Breast epithelium (tissue), 4 donors: ENCODE data around the gene DNAI2. TPM values are rescaled to one million over a fixed set of nuclear protein-coding genes. Genes with fewer than 3 reads are reported as not detected.

Source experiments
- DNase-seq, 2 donors: peaks; one replicate each; pipeline ENCODE4 v3.0.0-alpha.2; 2019; ENCODE audit warnings: low spot score in 2 of 2
- H3K27ac ChIP-seq, 2 donors: fragments of 200-600 bp; sonication (generic) in 1 of 2; one replicate each; pipeline ENCODE4 v1.5.1; 2016 to 2019; ENCODE audit warnings: mild to moderate bottlenecking in 1 of 2
- H3K27me3 ChIP-seq, 2 donors: fragments of 200-600 bp; sonication (generic) in 1 of 2; one replicate each; pipeline versions ENCODE4 v1.5.1 to v1.6.0; 2017 to 2019; ENCODE audit warnings: control low read depth in 1 of 2, mild to moderate bottlenecking in 1 of 2
- H3K36me3 ChIP-seq: fragments of 200-600 bp; one replicate; pipeline ENCODE4 v1.5.1; 2019
- H3K4me1 ChIP-seq, 2 donors: fragments of 200-600 bp; sonication (generic); one replicate each; pipeline ENCODE4 v1.5.1; 2016 to 2019; ENCODE audit warnings: control low read depth in 1 of 2
- H3K4me3 ChIP-seq, 3 donors: fragments of 200-600 bp; sonication (generic); 1 replicate in 2 of 3; 2 replicates in 1 of 3; pipeline ENCODE4 v1.5.1; 2016 to 2019; ENCODE audit warnings: mild to moderate bottlenecking in 3 of 3, moderate library complexity in 2 of 3
- H3K9me3 ChIP-seq, 2 donors: fragments of 200-600 bp; sonication (generic) in 1 of 2; one replicate each; pipeline ENCODE4 v1.5.1; 2016 to 2019; ENCODE audit warnings: control low read depth in 1 of 2
- POLR2A ChIP-seq: fragments of 450-650 bp; IDR thresholded peaks from one replicate; pipeline ENCODE4 v1.6.1; 2016; ENCODE audit warnings: antibody characterized with exemption, mild to moderate bottlenecking, moderate library complexity
- POLR2AphosphoS5 ChIP-seq, 3 donors: sonication (generic); formaldehyde crosslinking; IDR thresholded peaks; one replicate each; pipeline ENCODE4 v1.6.1; 2017; ENCODE audit warnings: antibody characterized with exemption in 3 of 3
- intact Hi-C: fragments of 100-400 bp; cut with DNase I; formaldehyde crosslinking; loops from one replicate; pipeline ENCODE4 v1.15.1; 2023; ENCODE audit warnings: low total_unique reads
- total RNA-seq, 3 donors: library from RNA; depleted of rRNA; stranded (reverse); fragments of >200 nt; gene quantifications; one replicate each; pipeline ENCODE4 v1.1.0, GENCODE V29; 2016
- TF ChIP-seq, protein P1 (sequence below), 3 donors: fragments of 450-650 bp; IDR thresholded peaks; one replicate each; pipeline ENCODE4 v1.5.1; 2016 to 2017; ENCODE audit warnings: antibody characterized with exemption in 3 of 3, mild to moderate bottlenecking in 3 of 3, moderate library complexity in 3 of 3

Gene DNAI2
- total RNA-seq, 3 donors from 2014 or later = not detected

DNA sequence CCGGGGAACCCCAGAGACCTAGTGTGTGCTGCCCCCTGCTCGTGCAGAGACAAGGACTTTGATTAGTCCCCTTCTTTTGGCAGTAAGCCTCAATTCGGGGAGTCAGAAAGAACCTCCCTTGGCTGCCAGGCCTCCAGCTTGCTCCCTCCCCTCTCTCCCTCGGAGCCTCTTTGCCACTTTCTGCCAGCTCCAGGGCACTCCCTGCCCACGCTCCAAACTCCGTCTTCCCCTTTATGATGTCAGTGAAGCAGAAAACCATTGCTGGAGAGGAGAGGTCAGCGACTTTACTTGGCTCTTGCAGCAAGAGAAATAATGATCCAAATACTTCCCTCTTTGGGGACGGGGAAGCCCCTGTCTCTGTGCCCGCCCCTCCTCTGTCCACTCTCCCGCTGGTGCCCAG lies 32.6 kb upstream of the DNAI2 start:
- no peaks in the 10 kb centered on the region for H3K27me3 ChIP-seq
- peak overlapping the region in 1 of 2 donors; percentile 55 for H3K27ac ChIP-seq
- no peak for TF ChIP-seq POLR2AphosphoS5 (IDR thresholded peaks at IDR 0.05)
- no peak for TF ChIP-seq POLR2A
- TF ChIP-seq, protein P1, sequence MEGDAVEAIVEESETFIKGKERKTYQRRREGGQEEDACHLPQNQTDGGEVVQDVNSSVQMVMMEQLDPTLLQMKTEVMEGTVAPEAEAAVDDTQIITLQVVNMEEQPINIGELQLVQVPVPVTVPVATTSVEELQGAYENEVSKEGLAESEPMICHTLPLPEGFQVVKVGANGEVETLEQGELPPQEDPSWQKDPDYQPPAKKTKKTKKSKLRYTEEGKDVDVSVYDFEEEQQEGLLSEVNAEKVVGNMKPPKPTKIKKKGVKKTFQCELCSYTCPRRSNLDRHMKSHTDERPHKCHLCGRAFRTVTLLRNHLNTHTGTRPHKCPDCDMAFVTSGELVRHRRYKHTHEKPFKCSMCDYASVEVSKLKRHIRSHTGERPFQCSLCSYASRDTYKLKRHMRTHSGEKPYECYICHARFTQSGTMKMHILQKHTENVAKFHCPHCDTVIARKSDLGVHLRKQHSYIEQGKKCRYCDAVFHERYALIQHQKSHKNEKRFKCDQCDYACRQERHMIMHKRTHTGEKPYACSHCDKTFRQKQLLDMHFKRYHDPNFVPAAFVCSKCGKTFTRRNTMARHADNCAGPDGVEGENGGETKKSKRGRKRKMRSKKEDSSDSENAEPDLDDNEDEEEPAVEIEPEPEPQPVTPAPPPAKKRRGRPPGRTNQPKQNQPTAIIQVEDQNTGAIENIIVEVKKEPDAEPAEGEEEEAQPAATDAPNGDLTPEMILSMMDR (IDR thresholded peaks at IDR 0.05) = no peak
- no peak overlapping the region for H3K4me3 ChIP-seq
- no peaks in the 10 kb centered on the region for H3K36me3 ChIP-seq
- intact Hi-C loops = no loop called here
- DNase-seq = no peak
- H3K4me1 ChIP-seq = no peaks in the 10 kb centered on the region
- H3K9me3 ChIP-seq = no peaks in the 10 kb centered on the region

GRCh38 chr17:74241847-74242246 lies 32.2 kb upstream of the DNAI2 start:
- TF ChIP-seq POLR2A = no peak
- no peak for TF ChIP-seq POLR2AphosphoS5 (IDR thresholded peaks at IDR 0.05)
- TF ChIP-seq, protein P1 (IDR thresholded peaks at IDR 0.05) = no peak
- Histone ChIP-seq H3K36me3 (no peaks in the 10 kb centered on the region), H3K4me3 (no peak overlapping the region), H3K27ac (no peak overlapping the region), H3K27me3 (no peaks in the 10 kb centered on the region), H3K4me1 (no peaks in the 10 kb centered on the region), H3K9me3 (no peaks in the 10 kb centered on the region)
- intact Hi-C loops = no loop called here
- DNase-seq = no peak

- no peak for DNase-seq
- H3K27me3 ChIP-seq = no peaks in the 10 kb centered on the region
- intact Hi-C loops = no loop called here
- no peak overlapping the region for H3K4me3 ChIP-seq
- no peak overlapping the region for H3K27ac ChIP-seq
- no peaks in the 10 kb centered on the region for H3K4me1 ChIP-seq
- no peaks in the 10 kb centered on the region for H3K36me3 ChIP-seq
- no peaks in the 10 kb centered on the region for H3K9me3 ChIP-seq
- TF ChIP-seq, protein P1 (IDR thresholded peaks at IDR 0.05) = no peak
- no peak for TF ChIP-seq POLR2A
- no peak for TF ChIP-seq POLR2AphosphoS5 (IDR thresholded peaks at IDR 0.05)
Measured at GRCh38 chr17:74243013-74243755, 30.9 kb upstream of the DNAI2 start.

DNA sequence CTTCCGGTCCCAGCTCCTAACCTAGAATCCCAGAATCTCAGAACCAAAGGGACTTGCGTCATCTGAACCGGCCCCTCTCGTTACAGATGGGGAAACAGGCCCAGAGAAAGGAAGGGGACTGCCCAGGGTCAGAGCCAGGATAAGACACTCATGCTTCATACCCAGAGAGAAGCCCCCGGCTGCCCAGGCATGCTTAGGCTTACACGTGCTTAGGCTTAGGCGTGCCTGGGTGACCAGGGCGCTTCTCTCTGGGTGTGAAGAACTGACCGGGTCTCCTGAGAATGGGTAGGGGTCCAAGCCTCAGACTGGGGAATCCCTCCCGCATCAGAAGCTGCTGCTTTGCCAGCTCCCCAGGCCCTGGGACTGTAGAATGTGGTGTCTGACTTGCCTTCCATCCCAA lies 29.9 kb upstream of the DNAI2 start:
- no peaks in the 10 kb centered on the region for H3K4me1 ChIP-seq
- H3K36me3 ChIP-seq = no peaks in the 10 kb centered on the region
- H3K9me3 ChIP-seq = no peaks in the 10 kb centered on the region
- H3K27me3 ChIP-seq = no peaks in the 10 kb centered on the region
- DNase-seq = no peak
- intact Hi-C loops = no loop called here
- no peak overlapping the region for H3K4me3 ChIP-seq
- TF ChIP-seq, protein P1 (IDR thresholded peaks at IDR 0.05) = no peak
- TF ChIP-seq POLR2A = no peak
- H3K27ac ChIP-seq = no peak overlapping the region

- Histone ChIP-seq H3K36me3 (no peaks in the 10 kb centered on the region), H3K4me3 (no peak overlapping the region), H3K27me3 (no peaks in the 10 kb centered on the region), H3K9me3 (no peaks in the 10 kb centered on the region), H3K4me1 (no peaks in the 10 kb centered on the region), H3K27ac (no peak overlapping the region)
- intact Hi-C loops = no loop called here
- TF ChIP-seq POLR2AphosphoS5 (IDR thresholded peaks at IDR 0.05) (no peak), POLR2A (no peak)
- TF ChIP-seq, protein P1 (IDR thresholded peaks at IDR 0.05) = no peak
- no peak for DNase-seq
Measured at GRCh38 chr17:74244548-74244947, 29.5 kb upstream of the DNAI2 start.
